ENCODE results near the gene HDAC4.
"Not testable (repeated sequence)": the region's sequence is repeated elsewhere in the genome, so short reads cannot be mapped to it uniquely, and the experiment has no call there.

The HDAC4 gene

GRCh38 chr2:239093542-239093941, 307.3 kb downstream of the HDAC4 start:
- no peak for FAIRE-seq

- no peak for FAIRE-seq
Measured at GRCh38 chr2:239092571-239093294, 308.1 kb downstream of the HDAC4 start.

- FAIRE-seq: no peak
Measured at GRCh38 chr2:239089884-239090283, 310.9 kb downstream of the HDAC4 start.

- FAIRE-seq: no peak
Measured at GRCh38 chr2:239087046-239087710, 313.6 kb downstream of the HDAC4 start.

GRCh38 chr2:239086325-239087020, 314.3 kb downstream of the HDAC4 start:
- FAIRE-seq: no peak

- no peak for FAIRE-seq
Measured at GRCh38 chr2:239085201-239085992, 315.4 kb downstream of the HDAC4 start.

GRCh38 chr2:239084007-239084406, 316.8 kb downstream of the HDAC4 start:
- FAIRE-seq: no peak

- no peak for FAIRE-seq
Measured at GRCh38 chr2:239082425-239082824, 318.4 kb downstream of the HDAC4 start.

GRCh38 chr2:239081622-239082021, 319.2 kb downstream of the HDAC4 start:
- FAIRE-seq: no peak

GRCh38 chr2:239081046-239081445, 319.8 kb downstream of the HDAC4 start:
- FAIRE-seq: no peak

GRCh38 chr2:239079671-239080294, 321.0 kb downstream of the HDAC4 start:
- no peak for FAIRE-seq

- no peak for FAIRE-seq
Measured at GRCh38 chr2:239078128-239078924, 322.5 kb downstream of the HDAC4 start.

GRCh38 chr2:239077260-239077659, 323.6 kb downstream of the HDAC4 start:
- FAIRE-seq: no peak

GRCh38 chr2:239075918-239076758, 324.7 kb downstream of the HDAC4 start:
- FAIRE-seq: no peak

GRCh38 chr2:239073745-239074530, 326.9 kb downstream of the HDAC4 start:
- FAIRE-seq: no peak

- FAIRE-seq: no peak
Measured at GRCh38 chr2:239073270-239073669, 327.6 kb downstream of the HDAC4 start.

GRCh38 chr2:239072786-239073185, 328.0 kb downstream of the HDAC4 start:
- FAIRE-seq: no peak

- FAIRE-seq: no peak
Measured at GRCh38 chr2:239070466-239070865, 330.4 kb downstream of the HDAC4 start.

- FAIRE-seq: not testable (repeated sequence)
Measured at GRCh38 chr2:239069362-239070333, 331.2 kb downstream of the HDAC4 start.

Measured in TTC549 (cell line).